ENCODE results near the gene COL25A1. TPM values are rescaled to one million over a fixed set of nuclear protein-coding genes. Genes with fewer than 3 reads are reported as not detected.
"Not testable (repeated sequence)": the region's sequence is repeated elsewhere in the genome, so short reads cannot be mapped to it uniquely, and the experiment has no call there.

COL25A1 gene
- total RNA-seq, 2 experiments from 2014 or later = not detected

DNA sequence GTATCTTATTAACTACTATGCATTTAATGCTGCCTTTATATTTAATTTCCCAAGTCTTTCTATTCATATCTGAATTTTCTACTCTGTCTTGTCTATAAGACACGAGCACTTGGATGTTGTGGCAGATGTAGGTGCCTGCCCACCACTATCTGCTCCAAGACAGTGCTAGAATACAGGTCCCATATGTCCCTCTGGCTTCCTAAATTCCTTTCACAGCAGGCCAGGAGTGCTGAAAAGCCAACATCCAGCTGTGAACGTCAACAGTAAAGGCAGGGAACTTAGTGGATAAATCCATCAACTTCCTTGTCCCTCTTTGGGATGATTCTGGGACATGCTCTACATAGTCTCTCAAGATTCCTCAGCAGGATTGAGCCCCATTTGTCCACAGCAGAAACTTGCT is 294.5 kb downstream of the COL25A1 start:
- Mint-ChIP-seq H3K27ac (no peak overlapping the region), H3K27me3 (ENCODE audit: low read depth) (no peaks in the 10 kb centered on the region), H3K9me3 (ENCODE audit: insufficient read depth) (no peaks in the 10 kb centered on the region), H3K4me3 (no peak overlapping the region), H3K36me3 (ENCODE audit: low read depth) (no peaks in the 10 kb centered on the region), H3K4me1 (ENCODE audit: low read depth) (peaks cover 11% of the 10 kb centered on the region)
- ChIA-PET POLR2A (no interaction called here), CTCF (no interaction called here)
- ATAC-seq (no peak), DNase-seq (no peak)

DNA sequence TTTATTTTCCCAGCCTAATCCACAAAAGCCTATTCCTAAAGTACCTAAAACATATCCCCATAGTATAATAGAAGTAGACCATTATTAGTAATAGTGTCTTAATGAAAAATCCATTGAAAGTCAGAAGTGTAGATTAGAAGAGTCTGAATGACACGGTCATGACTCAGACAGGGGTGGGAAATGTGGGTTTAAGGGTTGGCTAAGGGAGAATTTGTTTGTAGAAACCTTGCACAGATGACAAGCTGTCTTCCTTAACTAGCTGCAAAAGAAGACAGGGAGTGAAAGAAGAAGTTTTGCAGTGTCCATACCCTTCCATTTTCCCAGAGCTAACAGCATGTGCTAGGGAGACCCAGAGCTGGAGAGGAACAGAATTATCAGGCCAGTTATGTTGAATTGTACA is 296.9 kb downstream of the COL25A1 start:
- no peak for DNase-seq
- Mint-ChIP-seq H3K27me3 (ENCODE audit: low read depth) (peaks cover 2% of the 10 kb centered on the region), H3K27ac (no peak overlapping the region), H3K4me3 (no peak overlapping the region), H3K4me1 (ENCODE audit: low read depth) (peaks cover 11% of the 10 kb centered on the region), H3K9me3 (ENCODE audit: insufficient read depth) (no peaks in the 10 kb centered on the region), H3K36me3 (ENCODE audit: low read depth) (no peaks in the 10 kb centered on the region)
- ChIA-PET POLR2A (no interaction called here), CTCF (no interaction called here)
- no peak for ATAC-seq

DNA sequence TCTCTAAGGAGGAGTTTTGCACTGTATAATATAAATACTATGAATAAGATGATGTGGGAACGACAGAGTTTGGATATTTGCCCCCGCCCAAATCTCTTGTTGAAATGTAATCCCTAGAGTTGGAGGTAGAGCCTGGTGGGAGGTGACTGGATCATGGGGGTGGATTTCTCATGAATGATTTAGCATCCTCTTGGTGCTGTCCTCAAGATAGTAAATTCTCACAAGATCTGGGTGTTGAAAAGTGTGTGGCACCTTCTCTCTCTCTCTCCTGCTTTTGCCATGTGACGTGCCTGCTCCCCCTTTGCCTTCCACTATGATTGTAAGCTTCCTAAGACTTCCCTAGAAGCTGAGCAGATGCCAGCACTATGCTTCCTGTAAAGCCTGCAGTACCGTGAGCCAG is 298.0 kb downstream of the COL25A1 start:
- H3K4me3 Mint-ChIP-seq = no peak overlapping the region
- no peak for ATAC-seq
- no peaks in the 10 kb centered on the region for H3K9me3 Mint-ChIP-seq (ENCODE audit: insufficient read depth)
- DNase-seq = no peak
- H3K4me1 Mint-ChIP-seq (ENCODE audit: low read depth) = peaks cover 11% of the 10 kb centered on the region
- ChIA-PET POLR2A (no interaction called here), CTCF (no interaction called here)
- H3K27me3 Mint-ChIP-seq (ENCODE audit: low read depth) = peaks cover 2% of the 10 kb centered on the region
- H3K27ac Mint-ChIP-seq = no peak overlapping the region
- H3K36me3 Mint-ChIP-seq (ENCODE audit: low read depth) = no peaks in the 10 kb centered on the region

GRCh38 chr4:109003964-109004363 is 298.5 kb downstream of the COL25A1 start:
- ATAC-seq (no peak), DNase-seq (no peak)
- H3K36me3 Mint-ChIP-seq (ENCODE audit: low read depth) = no peaks in the 10 kb centered on the region
- no peak overlapping the region for H3K4me3 Mint-ChIP-seq
- no peaks in the 10 kb centered on the region for H3K9me3 Mint-ChIP-seq (ENCODE audit: insufficient read depth)
- POLR2A ChIA-PET = no interaction called here
- peaks cover 11% of the 10 kb centered on the region for H3K4me1 Mint-ChIP-seq (ENCODE audit: low read depth)
- H3K27me3 Mint-ChIP-seq (ENCODE audit: low read depth) = peaks cover 2% of the 10 kb centered on the region
- CTCF ChIA-PET = no interaction called here
- H3K27ac Mint-ChIP-seq = no peak overlapping the region

DNA sequence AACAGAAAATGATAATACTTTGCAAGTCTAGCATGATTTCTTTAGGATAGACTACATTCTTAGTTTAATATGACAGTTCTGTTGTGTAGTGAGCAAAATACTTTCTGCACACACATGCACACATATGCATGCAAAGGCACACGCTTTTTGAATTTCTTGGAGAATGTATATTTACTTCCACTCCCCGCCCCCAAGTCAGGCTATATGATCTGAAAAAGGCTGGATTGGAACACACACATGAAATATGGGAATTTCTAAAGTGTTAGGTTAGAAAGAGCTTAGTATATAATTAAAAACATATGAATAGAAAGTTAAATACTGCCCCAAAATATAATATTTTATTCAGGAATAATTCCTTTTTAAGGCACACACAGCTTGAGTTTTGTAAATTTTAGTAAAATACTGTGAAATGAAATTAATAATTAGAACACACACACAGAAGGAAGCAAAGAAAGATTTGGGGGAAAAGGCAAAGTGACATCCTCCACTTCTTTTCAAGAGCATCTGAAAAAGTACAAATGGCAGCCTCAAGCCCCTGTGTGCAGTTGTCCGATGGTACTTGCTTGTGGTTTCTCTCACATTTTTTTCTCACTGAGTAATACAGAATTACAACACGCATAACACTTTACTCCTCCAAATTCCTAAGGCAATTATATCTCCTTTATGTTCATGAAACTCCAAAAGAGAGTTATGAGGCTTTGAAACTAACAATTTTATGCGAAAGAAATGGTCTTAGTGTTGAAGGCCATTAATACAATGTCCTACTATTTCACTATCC is 310.7 kb downstream of the COL25A1 start:
- no peak for DNase-seq
- CTCF ChIA-PET = no interaction called here

DNA sequence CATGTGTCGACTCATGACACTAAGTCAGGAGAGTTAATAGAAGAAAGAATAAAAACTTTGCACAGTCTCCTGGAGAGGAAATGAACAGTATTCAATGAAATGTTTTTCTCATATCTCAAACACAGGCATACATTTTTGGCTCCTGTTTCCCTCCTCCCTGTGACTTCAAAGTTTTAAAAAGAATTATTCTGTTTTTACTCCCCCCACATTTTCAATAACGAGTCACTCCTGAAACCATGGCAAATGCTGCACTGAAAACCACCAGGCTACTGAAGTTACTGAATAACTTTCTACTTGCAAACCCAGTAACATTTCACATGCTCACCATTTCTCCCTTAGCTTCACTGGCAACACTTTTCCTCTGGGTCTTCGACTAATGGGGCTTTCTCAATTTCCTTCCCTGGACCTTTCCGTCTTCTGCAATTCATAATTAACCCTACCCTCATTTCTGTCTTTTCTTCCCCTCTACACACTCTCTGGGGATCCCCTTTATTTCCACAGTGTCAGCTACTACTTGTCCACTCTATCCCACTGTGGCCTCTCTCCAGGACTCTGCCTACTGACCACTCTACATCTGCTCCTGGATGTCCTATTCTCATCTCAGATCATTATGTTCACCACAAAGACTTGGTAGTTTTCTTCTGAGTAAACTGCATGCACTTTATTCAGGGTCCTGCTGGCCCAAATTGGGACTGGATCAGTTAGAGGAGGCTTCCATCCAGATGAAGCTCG is 313.8 kb downstream of the COL25A1 start:
- Mint-ChIP-seq H3K9me3 (ENCODE audit: insufficient read depth) (no peaks in the 10 kb centered on the region), H3K4me1 (ENCODE audit: low read depth) (no peaks in the 10 kb centered on the region), H3K27me3 (ENCODE audit: low read depth) (no peaks in the 10 kb centered on the region), H3K4me3 (no peak overlapping the region), H3K36me3 (ENCODE audit: low read depth) (no peaks in the 10 kb centered on the region), H3K27ac (no peak overlapping the region)
- ATAC-seq = no peak
- POLR2A ChIA-PET = interaction anchor here (0.5 kb wide), 1 partner anchor 16 kb away, joined by 3 read pairs; no protein-coding TSS in a partner anchor
- DNase-seq = no peak
- CTCF ChIA-PET = no interaction called here

More for the DNA sequence above, 310.7 kb downstream of the COL25A1 start:
- no peak for ATAC-seq
- POLR2A ChIA-PET = no interaction called here
- Mint-ChIP-seq H3K27me3 (ENCODE audit: low read depth) (peaks cover 4% of the 10 kb centered on the region), H3K4me3 (no peak overlapping the region), H3K9me3 (ENCODE audit: insufficient read depth) (no peaks in the 10 kb centered on the region), H3K36me3 (ENCODE audit: low read depth) (no peaks in the 10 kb centered on the region), H3K4me1 (ENCODE audit: low read depth) (no peaks in the 10 kb centered on the region), H3K27ac (no peak overlapping the region)

GRCh38 chr4:108984495-108984894 is 318.0 kb downstream of the COL25A1 start:
- H3K9me3 Mint-ChIP-seq (ENCODE audit: insufficient read depth); ATAC-seq; CTCF ChIA-PET; H3K36me3 Mint-ChIP-seq (ENCODE audit: low read depth); H3K4me3 Mint-ChIP-seq; DNase-seq; H3K27ac Mint-ChIP-seq; POLR2A ChIA-PET; H3K27me3 Mint-ChIP-seq (ENCODE audit: low read depth): not testable (repeated sequence)
- peaks cover 14% of the 10 kb centered on the region for H3K4me1 Mint-ChIP-seq (ENCODE audit: low read depth)

GRCh38 chr4:108982402-108983185 is 319.9 kb downstream of the COL25A1 start:
- no peaks in the 10 kb centered on the region for H3K27me3 Mint-ChIP-seq (ENCODE audit: low read depth)
- peaks cover 15% of the 10 kb centered on the region for H3K36me3 Mint-ChIP-seq (ENCODE audit: low read depth)
- no peak overlapping the region for H3K27ac Mint-ChIP-seq
- H3K9me3 Mint-ChIP-seq (ENCODE audit: insufficient read depth) = no peaks in the 10 kb centered on the region
- ChIA-PET CTCF (no interaction called here), POLR2A (interaction anchor here (1.0 kb wide), 1 partner anchor 9 kb away, joined by 3 read pairs; no protein-coding TSS in a partner anchor)
- no peak for ATAC-seq
- DNase-seq = no peak
- H3K4me3 Mint-ChIP-seq = no peak overlapping the region
- H3K4me1 Mint-ChIP-seq (ENCODE audit: low read depth) = peaks cover 22% of the 10 kb centered on the region

DNA sequence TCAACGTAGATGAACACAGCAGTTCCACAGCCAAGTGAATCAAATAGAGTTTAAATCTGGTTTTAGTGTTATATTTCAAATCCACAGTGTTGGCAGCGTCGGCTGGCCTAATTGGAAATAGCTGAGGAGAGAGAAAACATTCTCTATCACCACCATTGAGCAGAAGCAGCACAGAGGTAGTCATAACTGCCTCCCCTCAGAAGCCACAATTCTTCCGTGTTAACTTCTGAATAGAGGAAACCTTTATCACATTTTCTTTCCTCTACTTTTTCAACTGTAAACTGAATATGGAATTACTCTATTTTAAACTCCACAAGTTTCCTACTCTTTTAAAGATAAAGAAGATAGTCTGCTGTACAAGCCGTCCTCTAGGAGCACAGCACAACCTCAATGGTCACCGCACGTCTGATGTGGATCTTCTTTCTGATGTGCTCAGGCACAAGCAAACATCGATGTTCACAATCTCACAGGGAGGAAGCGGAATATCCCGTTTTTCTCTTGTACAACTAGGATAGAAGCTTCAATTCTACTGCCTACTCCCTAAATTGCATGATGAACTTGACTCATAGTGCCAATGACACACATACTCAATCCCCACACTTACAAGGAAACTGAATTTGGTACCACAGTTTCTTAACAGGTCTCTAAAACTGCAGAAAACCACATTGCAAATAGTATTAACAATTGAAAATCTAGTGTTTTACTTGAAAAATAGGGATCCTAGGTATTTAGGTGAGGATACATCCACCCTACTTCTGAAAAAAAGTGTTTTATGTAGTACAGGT is 321.8 kb downstream of the COL25A1 start:
- peak; percentile 51 for ATAC-seq
- ChIA-PET POLR2A (no interaction called here), CTCF (no interaction called here)
- H3K4me1 Mint-ChIP-seq (ENCODE audit: low read depth) = peaks cover 22% of the 10 kb centered on the region
- peak overlapping the region; percentile 37 for H3K27ac Mint-ChIP-seq
- no peaks in the 10 kb centered on the region for H3K27me3 Mint-ChIP-seq (ENCODE audit: low read depth)
- H3K4me3 Mint-ChIP-seq = no peak overlapping the region
- peaks cover 19% of the 10 kb centered on the region for H3K36me3 Mint-ChIP-seq (ENCODE audit: low read depth)
- no peak for DNase-seq
- H3K9me3 Mint-ChIP-seq (ENCODE audit: insufficient read depth) = peaks cover 3% of the 10 kb centered on the region

GRCh38 chr4:108979759-108980158 is 322.7 kb downstream of the COL25A1 start:
- DNase-seq (no peak), ATAC-seq (no peak)
- Mint-ChIP-seq H3K4me3 (no peak overlapping the region), H3K4me1 (ENCODE audit: low read depth) (peaks cover 24% of the 10 kb centered on the region), H3K27me3 (ENCODE audit: low read depth) (no peaks in the 10 kb centered on the region), H3K27ac (peak overlapping the region; percentile 40), H3K9me3 (ENCODE audit: insufficient read depth) (peaks cover 6% of the 10 kb centered on the region), H3K36me3 (ENCODE audit: low read depth) (peaks cover 24% of the 10 kb centered on the region)
- POLR2A ChIA-PET = no interaction called here
- CTCF ChIA-PET = no interaction called here

GRCh38 chr4:108978066-108978465 is 324.4 kb downstream of the COL25A1 start:
- Mint-ChIP-seq H3K27ac (no peak overlapping the region), H3K4me1 (ENCODE audit: low read depth) (peaks cover 39% of the 10 kb centered on the region), H3K9me3 (ENCODE audit: insufficient read depth) (peaks cover 22% of the 10 kb centered on the region), H3K27me3 (ENCODE audit: low read depth) (no peaks in the 10 kb centered on the region), H3K4me3 (no peak overlapping the region), H3K36me3 (ENCODE audit: low read depth) (peaks cover 39% of the 10 kb centered on the region)
- ChIA-PET POLR2A (no interaction called here), CTCF (no interaction called here)
- DNase-seq = no peak
- no peak for ATAC-seq

Data from activated CD8-positive, alpha-beta T cell treated with anti-CD3 and anti-CD28 coated beads, Interleukin-2, amount 10 ng/mL, durations not matched to agents 7 days and 5 days (primary cell).